ENCODE measurements around the gene TSC1.

TSC1 gene

DNA sequence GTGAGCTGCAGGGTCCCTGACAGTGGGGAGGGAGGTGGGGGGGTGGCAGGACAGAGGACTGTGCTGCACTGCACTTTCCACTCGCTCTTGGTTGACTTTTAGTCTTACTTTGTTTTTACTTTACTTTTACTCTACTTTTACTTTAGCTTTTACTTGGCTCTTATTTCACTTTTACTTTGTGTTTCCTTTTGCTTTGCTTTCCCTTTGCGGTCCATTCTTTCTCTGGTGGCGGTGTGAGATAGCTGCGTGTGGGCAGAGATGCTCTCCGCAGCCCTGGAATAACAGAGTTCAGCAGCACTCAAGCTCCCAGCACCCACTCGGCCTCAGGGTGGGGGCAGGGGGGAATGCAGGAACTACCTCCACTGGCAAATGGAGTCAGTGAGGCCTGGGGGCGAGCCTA, 71.0 kb downstream of the TSC1 start:
- H3K36me3 ChIP-seq (ENCODE audit: low read length): no peaks in the 10 kb centered on the region
- H3K4me2 ChIP-seq (ENCODE audit: low read depth, low read length, poor library complexity, severe bottlenecking): no peak overlapping the region
- H3K4me3 ChIP-seq (ENCODE audit: insufficient read depth, low read length, poor library complexity, severe bottlenecking): no peak overlapping the region
- TF ChIP-seq, protein P1, sequence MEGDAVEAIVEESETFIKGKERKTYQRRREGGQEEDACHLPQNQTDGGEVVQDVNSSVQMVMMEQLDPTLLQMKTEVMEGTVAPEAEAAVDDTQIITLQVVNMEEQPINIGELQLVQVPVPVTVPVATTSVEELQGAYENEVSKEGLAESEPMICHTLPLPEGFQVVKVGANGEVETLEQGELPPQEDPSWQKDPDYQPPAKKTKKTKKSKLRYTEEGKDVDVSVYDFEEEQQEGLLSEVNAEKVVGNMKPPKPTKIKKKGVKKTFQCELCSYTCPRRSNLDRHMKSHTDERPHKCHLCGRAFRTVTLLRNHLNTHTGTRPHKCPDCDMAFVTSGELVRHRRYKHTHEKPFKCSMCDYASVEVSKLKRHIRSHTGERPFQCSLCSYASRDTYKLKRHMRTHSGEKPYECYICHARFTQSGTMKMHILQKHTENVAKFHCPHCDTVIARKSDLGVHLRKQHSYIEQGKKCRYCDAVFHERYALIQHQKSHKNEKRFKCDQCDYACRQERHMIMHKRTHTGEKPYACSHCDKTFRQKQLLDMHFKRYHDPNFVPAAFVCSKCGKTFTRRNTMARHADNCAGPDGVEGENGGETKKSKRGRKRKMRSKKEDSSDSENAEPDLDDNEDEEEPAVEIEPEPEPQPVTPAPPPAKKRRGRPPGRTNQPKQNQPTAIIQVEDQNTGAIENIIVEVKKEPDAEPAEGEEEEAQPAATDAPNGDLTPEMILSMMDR (IDR thresholded peaks at IDR 0.05; ENCODE audit: insufficient read depth, low read length, poor library complexity, severe bottlenecking): no peak
- no peak for TF ChIP-seq EZH2phosphoT487 (conservative IDR thresholded peaks at IDR 0.05; ENCODE audit: low read length)
- H3K27ac ChIP-seq (ENCODE audit: low read depth, low read length): no peak overlapping the region
- H3K9me2 ChIP-seq (replicated peaks; ENCODE audit: insufficient read depth, low read length): no peaks in the 10 kb centered on the region
- H3K9ac ChIP-seq (ENCODE audit: low read length): no peak overlapping the region
- no peaks in the 10 kb centered on the region; the same call in 1 of the 2 replicates for H3K27me3 ChIP-seq (ENCODE audit: low read length)
- H3K9me3 ChIP-seq (ENCODE audit: insufficient read depth, low read length): no peaks in the 10 kb centered on the region
- H2AFZ ChIP-seq (ENCODE audit: low read depth, low read length, severe bottlenecking): no peak overlapping the region
- H3K79me2 ChIP-seq (ENCODE audit: insufficient read depth, low read length): no peaks in the 10 kb centered on the region
- H4K20me1 ChIP-seq (ENCODE audit: low read depth, low read length): no peaks in the 10 kb centered on the region
- H3F3A ChIP-seq (ENCODE audit: insufficient read depth): no peaks in the 10 kb centered on the region

DNA sequence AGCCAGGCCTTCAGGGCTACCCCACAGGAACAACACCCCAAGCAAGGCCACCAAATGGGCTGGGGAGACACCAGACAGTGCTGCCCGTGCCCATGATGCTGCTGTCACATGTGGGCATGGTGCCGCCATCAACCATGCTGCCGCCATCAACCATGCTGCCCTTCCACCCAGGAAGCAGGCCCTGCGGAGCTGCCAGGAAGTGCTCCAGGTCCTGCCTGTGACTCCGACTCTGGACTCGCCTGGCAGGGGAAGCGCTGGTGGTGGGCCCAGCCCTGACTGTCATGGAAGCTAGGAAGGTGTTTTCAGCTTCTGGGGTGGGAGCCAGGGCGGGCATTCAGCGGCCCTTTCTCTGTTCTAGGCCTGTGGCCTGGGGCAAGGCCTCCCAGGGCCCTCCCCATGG, 75.2 kb downstream of the TSC1 start:
- TF ChIP-seq, protein P1 (IDR thresholded peaks at IDR 0.05; ENCODE audit: insufficient read depth, low read length, poor library complexity, severe bottlenecking): no peak
- no peak for TF ChIP-seq EZH2phosphoT487 (conservative IDR thresholded peaks at IDR 0.05; ENCODE audit: low read length)
- H2AFZ ChIP-seq (ENCODE audit: low read depth, low read length, severe bottlenecking): no peak overlapping the region
- H3K9me3 ChIP-seq (ENCODE audit: insufficient read depth, low read length): no peaks in the 10 kb centered on the region
- H3K9ac ChIP-seq (ENCODE audit: low read length): no peak overlapping the region
- no peaks in the 10 kb centered on the region for H3K27me3 ChIP-seq (ENCODE audit: low read length)
- H4K20me1 ChIP-seq (ENCODE audit: low read depth, low read length): no peaks in the 10 kb centered on the region
- no peaks in the 10 kb centered on the region for H3K79me2 ChIP-seq (ENCODE audit: insufficient read depth, low read length)
- no peak overlapping the region for H3K27ac ChIP-seq (ENCODE audit: low read depth, low read length)
- H3K4me2 ChIP-seq (ENCODE audit: low read depth, low read length, poor library complexity, severe bottlenecking): no peak overlapping the region
- no peak overlapping the region for H3K4me3 ChIP-seq (ENCODE audit: insufficient read depth, low read length, poor library complexity, severe bottlenecking)
- no peaks in the 10 kb centered on the region for H3K9me2 ChIP-seq (replicated peaks; ENCODE audit: insufficient read depth, low read length)
- H3K36me3 ChIP-seq (ENCODE audit: low read length): no peaks in the 10 kb centered on the region
- H3F3A ChIP-seq (ENCODE audit: insufficient read depth): no peaks in the 10 kb centered on the region

DNA sequence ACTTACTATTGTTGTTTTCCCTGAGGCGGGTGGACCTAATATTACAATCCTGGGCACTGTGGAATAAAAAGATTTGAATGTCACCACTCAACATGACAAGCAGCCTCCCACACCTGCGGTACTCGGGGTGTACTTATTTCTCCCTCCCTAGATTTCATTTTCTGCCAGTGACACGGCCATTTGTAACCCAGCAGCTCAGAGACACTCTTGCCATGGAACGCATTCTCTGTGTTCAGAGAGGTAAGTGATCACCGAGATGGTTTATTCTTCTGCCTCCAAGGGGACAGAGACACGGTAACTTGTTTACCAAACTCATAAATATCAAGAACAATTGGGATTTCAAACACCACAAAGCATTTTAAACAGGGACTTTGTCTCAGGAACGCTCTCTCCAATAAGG, 77.5 kb downstream of the TSC1 start:
- Histone ChIP-seq H4K20me1 (ENCODE audit: low read depth, low read length) (no peaks in the 10 kb centered on the region), H3F3A (ENCODE audit: insufficient read depth) (no peaks in the 10 kb centered on the region), H3K9me2 (replicated peaks; ENCODE audit: insufficient read depth, low read length) (no peaks in the 10 kb centered on the region), H3K27ac (ENCODE audit: low read depth, low read length) (no peak overlapping the region), H3K9me3 (ENCODE audit: insufficient read depth, low read length) (no peaks in the 10 kb centered on the region), H3K9ac (ENCODE audit: low read length) (no peak overlapping the region), H3K36me3 (ENCODE audit: low read length) (no peaks in the 10 kb centered on the region), H3K79me2 (ENCODE audit: insufficient read depth, low read length) (no peaks in the 10 kb centered on the region), H2AFZ (ENCODE audit: low read depth, low read length, severe bottlenecking) (no peak overlapping the region), H3K27me3 (ENCODE audit: low read length) (no peaks in the 10 kb centered on the region), H3K4me3 (ENCODE audit: insufficient read depth, low read length, poor library complexity, severe bottlenecking) (no peak overlapping the region), H3K4me2 (ENCODE audit: low read depth, low read length, poor library complexity, severe bottlenecking) (no peak overlapping the region)
- TF ChIP-seq, protein P1 (IDR thresholded peaks at IDR 0.05; ENCODE audit: insufficient read depth, low read length, poor library complexity, severe bottlenecking): no peak
- TF ChIP-seq EZH2phosphoT487 (conservative IDR thresholded peaks at IDR 0.05; ENCODE audit: low read length): no peak
